Endothelial cell of umbilical vein (primary cell): ENCODE data around the gene VPS29.

Experiments
- EZH2 ChIP-seq: IDR thresholded peaks from 2 replicates; pipeline ENCODE4 v1.6.1; 2012; ENCODE audit warnings: borderline replicate concordance, low read depth, mild to moderate bottlenecking, moderate library complexity, low read length, inconsistent platforms; ENCODE audit not compliant: severe bottlenecking
- POLR2A ChIP-seq: IDR thresholded peaks from 2 replicates; pipeline ENCODE4 v1.6.1; 2012; ENCODE audit warnings: low read depth, mild to moderate bottlenecking, control low read depth, low read length
- POLR2AphosphoS5 ChIP-seq: IDR thresholded peaks from 2 replicates; pipeline ENCODE4 v1.6.1; 2012; ENCODE audit warnings: low read depth, mild to moderate bottlenecking, control low read depth, low read length, moderate library complexity; ENCODE audit not compliant: insufficient read depth
- TF ChIP-seq, protein P1 (sequence below), 2 donors: IDR thresholded peaks; 1 replicate in 1 of 2; 2 replicates in 1 of 2; pipeline ENCODE4 v1.5.1; 2011; ENCODE audit warnings: low read length in 2 of 2, mild to moderate bottlenecking in 2 of 2, moderate library complexity in 2 of 2, control low read depth in 1 of 2, inconsistent platforms in 1 of 2, low read depth in 1 of 2; ENCODE audit not compliant: insufficient read depth in 1 of 2; ENCODE audit errors: extremely low read depth in 1 of 2
- TF ChIP-seq, protein P2 (sequence below): IDR thresholded peaks from 2 replicates; pipeline ENCODE4 v1.6.1; 2011; ENCODE audit not compliant: insufficient read depth, insufficient read length

DNA sequence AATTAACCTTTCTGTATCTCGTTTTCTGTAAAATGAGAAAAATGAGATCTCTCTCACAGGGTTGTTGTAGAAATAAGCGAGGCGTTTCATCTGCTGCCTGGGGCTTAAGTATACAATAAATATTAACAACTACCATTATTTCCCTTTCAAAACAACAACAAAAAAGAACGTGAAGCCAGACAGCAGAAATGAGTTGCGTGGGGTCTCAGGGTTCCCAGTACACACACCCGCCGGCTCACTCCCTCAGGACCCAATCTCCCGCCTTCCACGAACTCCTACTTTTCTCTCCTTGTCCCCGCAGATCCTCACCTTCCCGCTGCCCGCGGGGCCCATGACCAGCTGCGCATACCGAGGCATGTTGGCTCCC is 34.1 kb downstream of the VPS29 start:
- TF ChIP-seq, protein P1, sequence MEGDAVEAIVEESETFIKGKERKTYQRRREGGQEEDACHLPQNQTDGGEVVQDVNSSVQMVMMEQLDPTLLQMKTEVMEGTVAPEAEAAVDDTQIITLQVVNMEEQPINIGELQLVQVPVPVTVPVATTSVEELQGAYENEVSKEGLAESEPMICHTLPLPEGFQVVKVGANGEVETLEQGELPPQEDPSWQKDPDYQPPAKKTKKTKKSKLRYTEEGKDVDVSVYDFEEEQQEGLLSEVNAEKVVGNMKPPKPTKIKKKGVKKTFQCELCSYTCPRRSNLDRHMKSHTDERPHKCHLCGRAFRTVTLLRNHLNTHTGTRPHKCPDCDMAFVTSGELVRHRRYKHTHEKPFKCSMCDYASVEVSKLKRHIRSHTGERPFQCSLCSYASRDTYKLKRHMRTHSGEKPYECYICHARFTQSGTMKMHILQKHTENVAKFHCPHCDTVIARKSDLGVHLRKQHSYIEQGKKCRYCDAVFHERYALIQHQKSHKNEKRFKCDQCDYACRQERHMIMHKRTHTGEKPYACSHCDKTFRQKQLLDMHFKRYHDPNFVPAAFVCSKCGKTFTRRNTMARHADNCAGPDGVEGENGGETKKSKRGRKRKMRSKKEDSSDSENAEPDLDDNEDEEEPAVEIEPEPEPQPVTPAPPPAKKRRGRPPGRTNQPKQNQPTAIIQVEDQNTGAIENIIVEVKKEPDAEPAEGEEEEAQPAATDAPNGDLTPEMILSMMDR (IDR thresholded peaks at IDR 0.05; ENCODE audit: extremely low read depth in 1 of 2, insufficient read depth in 1 of 2, low read depth in 1 of 2, low read length in 2 of 2): no peak
- TF ChIP-seq POLR2A: no peak
- no peak for TF ChIP-seq POLR2AphosphoS5
- TF ChIP-seq, protein P2, sequence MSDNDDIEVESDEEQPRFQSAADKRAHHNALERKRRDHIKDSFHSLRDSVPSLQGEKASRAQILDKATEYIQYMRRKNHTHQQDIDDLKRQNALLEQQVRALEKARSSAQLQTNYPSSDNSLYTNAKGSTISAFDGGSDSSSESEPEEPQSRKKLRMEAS: no peak
- TF ChIP-seq EZH2: no peak
